GF-D8 (cell line): ENCODE measurements around the gene PRKCG.
"Not testable (repeated sequence)": the region's sequence is repeated elsewhere in the genome, so short reads cannot be mapped to it uniquely, and the experiment has no call there.

Experiments
- DNase-seq: peaks from one replicate; lab custom pipeline; 2025; lab: John Stamatoyannopoulos, UW

PRKCG gene

DNA sequence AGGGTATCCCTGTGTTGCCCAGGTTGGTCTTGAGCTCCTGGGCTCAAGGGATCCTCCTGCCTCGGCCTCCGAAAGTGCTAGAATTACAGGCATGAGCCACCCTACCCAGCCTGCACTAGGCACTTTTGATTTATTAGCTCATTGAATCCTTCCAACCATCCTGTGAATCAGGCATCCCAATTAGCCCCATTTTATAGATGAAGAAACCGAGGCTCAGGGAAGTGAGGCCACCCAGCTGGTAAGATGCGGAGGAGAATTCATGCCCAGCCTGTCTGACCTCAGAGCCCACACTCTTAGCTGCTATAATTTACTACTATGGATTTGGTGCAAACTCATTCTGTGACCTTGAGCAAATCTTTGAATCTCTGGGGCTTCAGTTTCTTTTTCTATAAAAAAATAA, 62.9 kb downstream of the PRKCG start:
- DNase-seq: no peak

- DNase-seq: no peak
Measured at GRCh38 chr19:53945441-53945840, 63.4 kb downstream of the PRKCG start.

GRCh38 chr19:53945998-53946397, 64.0 kb downstream of the PRKCG start:
- DNase-seq: no peak

DNA sequence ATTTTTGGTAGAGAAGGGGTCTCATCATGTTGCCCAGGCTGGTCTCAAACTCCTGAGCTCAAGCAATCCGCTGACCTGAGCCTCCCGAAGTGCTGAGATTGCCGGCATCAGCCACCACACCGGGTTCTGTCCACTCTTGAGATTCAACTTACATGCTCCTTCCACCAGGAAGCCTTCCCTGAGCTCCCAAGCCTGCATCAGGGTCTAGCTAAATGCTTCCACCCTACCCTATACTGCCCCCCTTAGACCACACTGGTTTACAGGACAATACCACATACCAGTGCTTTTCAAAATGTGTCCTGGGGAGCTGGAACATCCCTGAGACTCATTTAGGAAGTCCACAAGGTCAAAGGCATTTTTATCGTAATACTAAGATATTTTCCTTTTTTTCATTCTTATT, 65.6 kb downstream of the PRKCG start:
- no peak for DNase-seq

DNA sequence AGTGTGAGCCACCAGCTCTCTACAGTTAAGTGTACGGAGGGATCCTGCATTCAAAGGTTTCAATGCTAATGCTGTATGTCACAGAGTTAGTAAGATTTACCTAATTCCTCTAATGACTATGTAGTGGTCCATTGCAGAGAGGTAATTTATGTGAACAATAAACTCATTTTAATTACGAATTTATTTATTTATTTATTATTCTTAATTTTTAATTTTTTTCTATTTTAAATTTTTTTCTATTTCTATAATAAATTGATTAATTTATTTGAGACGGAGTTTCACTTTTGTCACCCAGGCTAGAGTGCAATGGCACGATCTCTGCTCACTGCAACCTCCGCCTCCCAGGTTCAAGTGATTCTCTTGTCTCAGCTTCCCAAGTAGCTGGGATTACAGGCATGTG, 66.6 kb downstream of the PRKCG start:
- DNase-seq: not testable (repeated sequence)

- DNase-seq: no peak
Measured at GRCh38 chr19:53951436-53951835, 69.4 kb downstream of the PRKCG start.

DNA sequence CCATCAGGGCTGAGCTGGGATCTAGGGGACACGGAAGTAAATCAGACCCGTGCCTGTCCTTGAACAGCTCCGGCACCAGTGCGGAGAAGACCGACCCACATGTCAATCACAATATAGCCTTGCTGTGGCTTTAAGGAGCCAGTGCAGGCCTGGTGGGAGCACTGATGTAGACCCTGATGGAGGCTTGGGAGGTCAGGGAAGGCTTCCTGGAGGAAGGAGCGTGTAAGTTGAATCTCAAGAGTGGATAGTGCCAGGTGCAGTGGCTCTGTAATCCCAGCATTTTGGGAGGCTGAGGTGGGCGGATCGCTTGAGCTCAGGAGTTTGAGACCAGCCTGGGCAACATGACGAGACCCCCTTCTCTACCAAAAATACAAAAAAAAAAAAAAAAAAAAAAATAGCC, 70.0 kb downstream of the PRKCG start:
- DNase-seq: no peak

DNA sequence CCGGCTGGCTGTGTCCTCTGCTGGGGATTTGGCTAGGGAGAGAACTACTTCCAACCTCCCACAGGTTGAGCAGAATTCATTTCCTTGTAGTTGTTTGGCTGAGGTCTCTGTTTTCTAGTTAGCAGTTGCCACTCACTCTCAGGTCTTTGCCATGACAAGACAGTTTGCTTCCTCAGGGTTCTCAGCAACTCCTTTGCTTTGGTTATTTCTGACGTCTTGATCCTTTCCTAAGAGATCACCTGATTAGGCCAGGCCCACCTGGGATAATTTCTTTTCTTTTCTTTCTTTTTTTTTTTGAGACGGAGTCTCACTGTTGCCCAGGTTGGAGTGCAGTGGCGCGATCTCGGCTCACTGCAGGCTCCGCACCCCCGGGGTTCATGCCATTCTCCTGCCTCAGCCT, 71.4 kb downstream of the PRKCG start:
- no peak for DNase-seq
